ENCODE results near the gene SSR3. TPM values are rescaled to one million over a fixed set of nuclear protein-coding genes. Genes with fewer than 3 reads are reported as not detected.

Gene SSR3
- total and polyA plus RNA-seq, 2 of the 8 experiments (the other 6 are each of a cell fraction or from before 2014, with no cell fraction given): 92.7 to 208 TPM

DNA sequence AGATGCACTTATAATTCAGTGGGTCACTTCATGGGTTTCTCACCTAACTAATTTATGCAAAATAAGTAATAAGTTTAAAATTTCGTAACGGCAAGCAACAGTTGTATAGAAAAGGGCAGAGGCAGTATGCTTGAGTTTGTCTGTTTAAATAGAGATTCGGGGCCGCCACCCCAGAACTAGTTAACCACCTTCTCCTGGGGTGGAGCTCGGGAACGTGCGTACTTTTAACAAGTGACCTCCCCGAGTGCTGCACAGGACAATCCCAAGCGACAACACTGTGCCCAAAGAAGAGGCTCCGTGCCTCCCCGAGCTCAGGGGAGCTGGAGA is 439 bp downstream of the SSR3 start:
- Histone ChIP-seq H2BK15ac (ENCODE audit: low read length) (no peak overlapping the region), H3K79me1 (ENCODE audit: low read depth, low read length) (no peaks in the 10 kb centered on the region), H4K20me1 (replicated peaks in 1 of 2; ENCODE audit: control insufficient read depth in 1 of 2, insufficient read depth in 2 of 2, low read length in 2 of 2) (peaks cover 0 to 5% of the 10 kb centered on the region in 2 experiments), H3K18ac (ENCODE audit: extremely low read depth, low read length) (peak overlapping the region; percentile 99; the same call in 1 of the 2 replicates), H2AFZ (ENCODE audit: low read length) (0 out of 2 replicates have a peak overlapping the region, but pooled peaks have one; percentile 96), H4K8ac (ENCODE audit: extremely low read depth, insufficient read depth, low read length) (peak overlapping the region; percentile 99), H3K14ac (ENCODE audit: insufficient read length) (no peak overlapping the region), H2BK20ac (ENCODE audit: low read length) (no peak overlapping the region), H2BK5ac (ENCODE audit: low read depth, low read length) (peak overlapping the region; percentile 94; the same call in 1 of the 2 replicates), H3K27ac (ENCODE audit: low read depth, low read length) (peak overlapping the region; percentile 98), H3K4me3 (ENCODE audit: extremely low read depth in 1 of 4, insufficient read depth in 2 of 4, low read depth in 3 of 4, low read length in 4 of 4) (peak overlapping the region; percentile 81 to 100 (median 99)), H4K91ac (replicated peaks; ENCODE audit: insufficient read length, low read length) (no peak overlapping the region), H3K79me2 (ENCODE audit: control insufficient read depth in 1 of 2, insufficient read depth in 2 of 2, low read length in 2 of 2) (peaks cover 27 to 55% of the 10 kb centered on the region in 2 experiments), H3K9ac (replicated peaks in 1 of 4; ENCODE audit: extremely low read depth in 1 of 4, low read depth in 3 of 4, low read length in 3 of 4) (peak overlapping the region; percentile 95 to 98 (median 96)), H3K4me2 (ENCODE audit: insufficient read depth in 1 of 2, low read depth in 2 of 2, low read length in 2 of 2) (peak overlapping the region; percentile 72 to 89), H3K9me3 (ENCODE audit: insufficient read depth in 2 of 2, low read depth in 1 of 2, low read length in 1 of 2) (no peaks in the 10 kb centered on the region), H3K36me3 (ENCODE audit: control insufficient read depth in 2 of 4, insufficient read depth in 4 of 4, low read length in 3 of 4) (peaks cover 6 to 32% (median 13%) of the 10 kb centered on the region in 4 experiments; a peak in 7 of 8 replicates), H3K23ac (ENCODE audit: insufficient read length) (no peak overlapping the region), H3K4me1 (replicated peaks in 1 of 4; ENCODE audit: control insufficient read depth in 3 of 4, insufficient read depth in 4 of 4, low read length in 3 of 4) (peaks cover 0 to 2% (median 0%) of the 10 kb centered on the region in 4 experiments; a peak in 2 of 7 replicates), H2BK120ac (replicated peaks; ENCODE audit: low read depth, low read length) (no peak overlapping the region), H3K27me3 (replicated peaks in 1 of 4; ENCODE audit: control insufficient read depth in 3 of 4, extremely low read depth in 1 of 4, insufficient read depth in 3 of 4, low read length in 3 of 4) (no peaks in the 10 kb centered on the region), H3K23me2 (ENCODE audit: low read depth, low read length) (peaks cover 4% of the 10 kb centered on the region), H4K5ac (ENCODE audit: insufficient read length, low read depth, low read length) (peak overlapping the region; percentile 95), H3K56ac (replicated peaks; ENCODE audit: insufficient read length, low read depth, low read length) (peak overlapping the region; percentile 90), H2AK5ac (ENCODE audit: low read depth, low read length) (no peak overlapping the region), H3K4ac (replicated peaks; ENCODE audit: insufficient read length, low read depth, low read length) (peak overlapping the region; percentile 97), H2BK12ac (ENCODE audit: low read depth, low read length) (no peak overlapping the region; the same call in 1 of the 2 replicates)
- CTCF ChIA-PET (ENCODE audit: partially characterized antibody): interaction anchor here (0.7 to 2.2 kb wide), 14 partner anchors 8 to 609 kb away, joined by 3 to 12 read pairs (median 4); partner anchors contain the start of gene TIPARP
- WGBS, 2 experiments (ENCODE audit: extremely low coverage in 1 of 2, insufficient coverage in 1 of 2, insufficient read length in 1 of 2, insufficient replicate concordance in 2 of 2, low coverage in 1 of 2, low lambda C conversion rate in 2 of 2, missing lambda C conversion rate in 1 of 2): 0% methylated on average over 11 of the region's 11 CpGs; no CpG with 5 or more reads in 1 of the 2 experiments
- no peak for TF ChIP-seq MAFK (IDR thresholded peaks at IDR 0.05; ENCODE audit: low read depth, low read length)
- no peak for TF ChIP-seq NRF1 (IDR thresholded peaks at IDR 0.05; ENCODE audit: low read depth, low read length)
- TF ChIP-seq KDM4A (IDR thresholded peaks at IDR 0.05; ENCODE audit: low read depth, low read length, severe bottlenecking): peak; percentile 1
- no peak for TF ChIP-seq JUN (IDR thresholded peaks at IDR 0.05; ENCODE audit: low read depth, low read length)
- no peak for TF ChIP-seq HDAC2 (IDR thresholded peaks at IDR 0.05; ENCODE audit: borderline replicate concordance in 1 of 2, low read depth in 2 of 2, low read length in 2 of 2)
- TF ChIP-seq, protein P1, sequence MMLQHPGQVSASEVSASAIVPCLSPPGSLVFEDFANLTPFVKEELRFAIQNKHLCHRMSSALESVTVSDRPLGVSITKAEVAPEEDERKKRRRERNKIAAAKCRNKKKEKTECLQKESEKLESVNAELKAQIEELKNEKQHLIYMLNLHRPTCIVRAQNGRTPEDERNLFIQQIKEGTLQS (IDR thresholded peaks at IDR 0.05; ENCODE audit: insufficient read depth, low read depth, low read length): no peak
- DNase-seq (ENCODE audit: low read depth in 1 of 2, low spot score in 2 of 2) (no peak), FAIRE-seq (no peak)
- POLR2A ChIA-PET (ENCODE audit: partially characterized antibody): interaction anchor here (0.6 to 2.8 kb wide), 25 partner anchors 8 to 621 kb away, joined by 3 to 19 read pairs (median 5); partner anchors contain the start of genes CCNL1 and TIPARP
